HL-60/S4 treated with phorbol 12-myristate 13-acetate at 8.2 ng/mL for 4 days and 3 days (cell line): ENCODE results near the gene CHDH.

Source experiments
- in situ Hi-C: fragments of 300-500 bp; cut with MboI; formaldehyde crosslinking; loops from 2 replicates; pipeline ENCODE4 v1.15.0; 2022; ENCODE audit warnings: low sequenced_read_pairs

Gene CHDH

GRCh38 chr3:53809764-53810400, 36.3 kb downstream of the CHDH start:
- in situ Hi-C loops: no loop called here

- in situ Hi-C loops: no loop called here
These were observed 37.0 kb downstream of the CHDH start for GRCh38 chr3:53809267-53809666.

- in situ Hi-C loops: no loop called here
These were observed 37.7 kb downstream of the CHDH start for GRCh38 chr3:53808496-53808895.

GRCh38 chr3:53807117-53807810, 39.0 kb downstream of the CHDH start:
- in situ Hi-C loops: no loop called here

DNA sequence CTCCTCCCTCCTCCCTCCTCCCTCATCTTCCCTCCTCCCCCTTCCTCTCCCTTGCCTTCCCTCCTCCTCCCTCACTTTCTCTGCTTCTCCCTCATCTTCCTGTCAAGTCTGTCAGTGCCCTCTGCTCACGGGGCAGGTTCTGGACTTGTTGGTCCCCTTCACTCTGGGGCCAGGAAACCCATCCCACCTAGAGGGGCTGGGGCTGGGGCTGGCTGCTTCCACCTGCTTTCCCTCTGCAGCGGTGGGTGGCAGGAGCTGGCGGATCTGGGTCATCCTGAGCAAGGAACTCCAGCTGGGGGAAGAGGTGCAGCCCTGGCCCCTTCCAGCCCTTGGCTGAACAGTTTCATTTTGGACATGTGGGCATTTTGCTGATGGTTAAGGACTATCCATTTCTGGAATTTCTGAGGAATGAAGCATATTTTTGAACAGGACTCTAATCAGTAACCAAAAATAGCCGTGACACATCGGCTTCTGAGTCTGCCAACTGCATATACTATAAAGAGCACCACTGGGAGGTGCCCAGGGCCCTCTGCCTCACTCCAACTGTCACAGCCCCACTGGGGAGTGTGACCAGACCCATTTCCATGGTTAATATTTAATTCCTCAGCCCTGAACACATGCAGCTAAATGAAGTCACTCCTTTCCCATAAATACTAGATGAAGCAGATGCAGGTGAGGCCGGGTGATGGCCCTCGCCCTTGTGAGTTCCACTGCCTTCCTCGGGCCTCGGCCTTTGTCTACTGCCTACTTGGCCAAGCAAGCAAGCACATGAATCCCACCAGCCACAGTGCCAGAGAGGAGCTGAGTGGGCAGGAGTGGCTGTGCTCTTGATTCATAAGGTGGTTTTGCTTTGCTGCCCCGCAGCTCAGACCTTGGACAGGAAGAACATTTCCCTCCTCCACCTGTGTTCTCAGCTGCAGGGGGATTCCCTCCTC, 39.8 kb downstream of the CHDH start:
- in situ Hi-C loops: no loop called here

- in situ Hi-C loops: no loop called here
These were observed 40.6 kb downstream of the CHDH start for GRCh38 chr3:53805463-53806159.

- in situ Hi-C loops: no loop called here
These were observed 41.3 kb downstream of the CHDH start for GRCh38 chr3:53804697-53805462.

GRCh38 chr3:53803816-53804695, 42.2 kb downstream of the CHDH start:
- in situ Hi-C loops: no loop called here

DNA sequence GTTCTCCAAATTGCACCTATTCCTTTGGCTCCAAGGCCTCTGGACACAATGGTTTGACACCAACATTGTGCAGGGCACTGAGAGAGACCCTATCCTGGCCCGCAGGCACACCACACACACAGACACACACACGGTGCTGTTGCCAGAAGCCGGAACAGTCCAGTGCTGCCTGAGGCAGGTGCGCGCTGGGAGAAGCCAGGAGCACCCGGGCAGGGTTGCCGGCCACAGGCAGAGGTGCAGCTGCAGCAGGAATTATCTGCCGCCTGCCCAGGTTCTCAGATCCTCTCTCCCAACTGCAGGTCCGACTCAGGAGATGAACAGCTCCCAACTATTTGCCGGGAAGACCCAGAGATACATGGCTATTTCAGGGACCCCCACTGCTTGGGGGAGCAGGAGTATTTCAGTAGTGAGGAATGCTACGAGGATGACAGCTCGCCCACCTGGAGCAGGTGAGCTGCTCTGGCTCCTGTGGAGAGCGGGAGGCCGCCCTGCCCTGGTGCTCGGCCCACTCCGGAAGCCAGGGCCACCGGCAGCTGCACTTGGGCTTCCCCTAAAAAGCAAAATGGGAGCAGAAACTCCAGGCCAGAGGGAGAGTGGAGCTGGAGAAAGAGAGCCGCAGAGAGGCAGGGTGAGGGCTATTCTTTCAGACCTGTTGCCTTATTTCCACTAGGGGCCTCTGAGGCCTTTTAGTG, 42.9 kb downstream of the CHDH start:
- in situ Hi-C loops: no loop called here

DNA sequence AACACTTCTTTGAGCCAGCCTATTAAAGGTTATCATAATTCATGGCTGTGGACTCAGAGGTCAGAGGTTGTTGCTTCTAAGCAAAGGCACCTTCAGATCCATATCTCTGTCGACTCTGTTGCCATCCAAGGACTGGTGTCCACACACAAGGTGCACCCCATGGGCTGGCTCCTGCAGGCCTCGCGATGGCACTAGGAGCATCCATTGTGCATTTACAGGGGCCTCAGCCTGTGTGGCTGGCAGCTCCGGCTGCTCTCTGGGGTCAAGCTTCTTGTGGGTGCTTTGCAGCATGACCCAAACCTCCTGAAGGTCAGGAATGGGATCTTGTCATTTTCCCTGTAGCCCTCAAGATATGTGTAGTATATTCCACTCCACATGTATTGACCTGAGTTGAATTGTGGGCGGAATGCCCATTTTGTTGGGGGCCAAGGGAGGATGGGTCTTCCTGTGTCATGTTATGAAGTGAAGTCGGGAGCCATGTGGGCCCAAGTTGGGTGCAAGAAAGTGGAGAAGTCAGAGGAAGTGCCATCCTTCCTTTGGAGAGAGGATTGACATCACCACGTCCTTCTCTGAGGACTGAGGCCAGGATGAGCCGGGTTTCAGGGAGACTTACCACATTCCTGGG, 43.9 kb downstream of the CHDH start:
- in situ Hi-C loops: no loop called here

DNA sequence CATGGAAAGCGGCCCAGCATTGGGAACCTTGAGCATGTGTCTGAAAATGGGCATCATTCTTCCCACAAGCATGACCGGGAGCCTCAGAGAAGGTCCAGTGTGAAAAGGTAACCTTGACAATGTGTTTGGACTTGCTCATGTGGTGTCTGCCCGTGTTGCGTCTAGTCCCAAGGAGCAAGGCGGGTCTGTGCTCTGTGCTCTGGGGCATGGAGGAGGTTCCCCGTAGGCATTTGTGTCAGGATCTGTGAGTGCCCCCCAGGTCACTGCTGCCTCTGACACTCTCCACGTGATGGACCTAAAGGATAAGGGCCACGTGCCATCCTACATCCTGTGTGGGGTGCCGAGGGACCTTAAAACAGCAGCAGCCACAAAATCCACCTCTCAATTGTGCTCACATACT, 44.9 kb downstream of the CHDH start:
- in situ Hi-C loops: no loop called here

DNA sequence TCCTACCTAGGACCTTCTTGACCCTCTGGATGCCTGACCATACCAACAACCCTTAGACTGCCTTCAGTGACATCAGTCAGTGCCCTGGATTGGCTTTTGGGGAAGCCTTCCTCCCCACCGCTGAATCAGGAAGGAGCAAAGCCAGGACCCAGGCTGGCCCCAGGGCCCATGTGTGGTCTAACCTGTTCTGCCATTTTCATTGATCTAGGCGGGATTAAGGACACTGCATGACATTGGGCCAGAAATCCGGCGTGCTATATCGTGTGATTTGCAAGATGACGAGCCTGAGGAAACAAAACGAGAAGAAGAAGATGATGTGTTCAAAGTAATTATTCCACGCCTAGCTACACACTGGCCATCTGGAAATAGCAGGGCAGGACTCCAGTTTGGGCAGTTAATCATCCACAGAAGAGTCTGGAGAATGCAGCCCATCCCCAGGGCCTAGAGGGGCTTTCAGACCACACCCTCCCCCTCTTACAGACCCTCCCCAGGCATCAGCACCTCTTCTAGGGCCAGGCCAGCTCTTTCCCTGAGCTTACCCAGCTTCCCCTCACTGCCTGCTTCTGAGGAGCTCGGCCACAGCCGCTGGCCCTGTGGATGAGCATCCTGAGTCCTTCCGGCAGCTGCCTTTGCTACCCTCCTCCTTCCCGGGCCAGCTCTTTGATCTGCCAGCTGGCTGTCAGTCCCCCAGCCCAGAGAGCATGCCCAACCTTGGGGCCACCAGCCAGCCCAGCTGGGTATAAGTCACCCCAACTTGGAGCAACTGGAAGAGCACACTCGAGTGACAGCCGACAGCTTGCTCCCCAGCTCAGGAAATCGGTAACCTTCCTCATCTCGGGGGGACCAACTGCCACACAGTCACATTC, 45.9 kb downstream of the CHDH start:
- in situ Hi-C loops: no loop called here

DNA sequence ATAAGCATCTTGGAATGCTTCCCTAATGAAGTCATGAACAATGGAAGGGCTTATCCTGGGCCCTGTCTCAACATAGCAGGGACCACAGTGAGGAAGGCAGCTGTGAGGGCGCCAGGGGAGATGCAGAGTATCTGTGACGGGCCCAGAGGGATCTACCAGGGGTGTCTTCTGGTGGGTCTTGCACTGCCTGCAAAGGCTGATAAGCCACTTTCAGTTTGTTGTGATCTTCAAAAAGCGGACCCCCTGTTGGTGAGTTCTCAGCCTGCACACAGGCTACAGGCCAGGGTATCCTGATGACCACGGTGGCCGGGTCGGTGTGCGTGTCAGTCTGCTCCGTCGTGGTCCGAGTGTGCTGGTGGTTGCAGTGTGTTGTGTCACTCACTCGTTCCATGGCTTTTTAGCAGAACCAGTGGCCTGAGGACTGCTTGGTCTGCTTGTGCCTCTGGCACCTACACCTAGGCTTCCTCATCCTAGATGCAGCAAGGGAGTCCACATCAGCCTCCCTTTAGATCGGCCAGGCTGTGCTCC, 46.8 kb downstream of the CHDH start:
- in situ Hi-C loops: no loop called here

- in situ Hi-C loops: no loop called here
These were observed 48.1 kb downstream of the CHDH start for GRCh38 chr3:53798144-53798543.

- in situ Hi-C loops: no loop called here
These were observed 50.2 kb downstream of the CHDH start for GRCh38 chr3:53795789-53796560.

GRCh38 chr3:53795176-53795575, 51.0 kb downstream of the CHDH start:
- in situ Hi-C loops: no loop called here
